ENCODE data around the gene HSD17B1.
"Not testable (repeated sequence)": the region's sequence is repeated elsewhere in the genome, so short reads cannot be mapped to it uniquely, and the experiment has no call there.

Gene HSD17B1

DNA sequence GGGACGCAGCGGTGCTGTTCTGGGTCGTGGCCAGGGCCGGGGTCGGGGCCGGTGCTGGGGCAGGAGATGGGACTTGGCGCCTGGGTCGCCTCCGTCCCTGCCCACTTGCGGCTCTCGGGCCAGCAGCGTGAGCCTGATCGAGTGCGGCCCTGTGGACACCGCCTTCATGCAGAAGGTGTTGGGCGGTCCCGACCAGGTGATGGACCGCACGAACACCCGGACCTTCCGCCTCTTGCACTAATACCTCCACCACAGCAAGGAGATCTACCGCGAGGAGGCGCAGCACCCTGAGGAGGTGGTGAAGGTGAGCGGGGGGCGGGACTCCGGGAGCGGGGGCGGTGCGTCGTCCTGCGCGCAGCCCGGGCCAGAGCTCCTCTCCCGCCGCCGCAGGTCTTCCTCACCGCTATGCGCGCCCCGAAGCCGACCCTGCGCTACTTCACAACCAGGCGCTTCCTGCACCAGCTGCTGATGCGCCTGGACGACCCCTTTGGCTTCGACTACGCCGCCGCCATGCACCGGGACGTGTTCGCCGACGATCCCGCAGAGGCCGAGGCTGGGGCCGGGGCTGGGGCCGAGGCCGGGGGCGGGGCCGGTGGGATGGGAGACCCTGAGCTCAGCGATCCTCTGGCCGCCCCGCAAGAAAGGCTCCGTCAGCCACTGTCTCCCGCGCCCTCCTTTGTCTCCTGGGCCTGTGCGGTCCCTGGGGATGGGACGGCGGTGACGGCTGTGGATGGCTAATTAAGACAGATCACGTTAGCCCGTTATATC is 4.5 kb upstream of the HSD17B1 start:
- DNase-seq, result no peak

DNA sequence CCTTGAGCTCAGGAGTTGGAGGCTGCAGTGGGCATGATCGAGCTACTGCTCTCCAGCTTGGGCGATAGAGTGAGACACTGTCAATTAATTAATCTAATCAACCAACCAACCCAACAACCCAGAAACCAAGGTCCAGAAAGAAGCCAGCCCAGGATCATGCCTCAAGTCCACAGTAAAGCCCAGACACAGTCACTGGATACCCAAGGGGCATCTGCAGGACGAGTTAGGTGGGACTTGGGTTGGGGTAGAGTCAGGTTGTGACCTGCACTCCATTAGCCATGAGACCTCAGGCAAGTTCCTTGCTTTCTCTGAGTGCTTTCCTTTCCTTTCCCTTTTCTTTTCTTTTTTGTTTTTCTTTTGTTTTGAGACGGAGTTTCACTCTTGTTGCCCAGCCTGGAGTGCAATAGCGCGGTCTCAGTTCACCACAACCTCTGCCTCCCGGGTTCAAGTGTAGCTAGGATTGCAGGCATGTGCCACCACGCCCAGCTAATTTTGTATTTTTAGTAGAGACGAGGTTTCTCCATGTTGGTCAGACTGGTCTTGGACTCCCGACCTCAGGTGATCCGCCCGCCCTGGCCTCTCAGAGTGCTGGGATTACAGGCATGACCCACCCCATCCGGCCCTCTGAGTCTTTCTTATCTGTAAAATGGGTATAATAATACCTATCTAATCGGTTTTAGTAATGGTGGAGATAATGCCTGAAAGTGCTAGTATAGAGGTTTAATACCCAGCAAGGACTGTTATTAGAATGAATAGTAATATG is 3.5 kb upstream of the HSD17B1 start:
- DNase-seq, result no peak

GRCh38 chr17:42553161-42553818 is 567 bp downstream of the HSD17B1 start:
- no peak for DNase-seq

DNA sequence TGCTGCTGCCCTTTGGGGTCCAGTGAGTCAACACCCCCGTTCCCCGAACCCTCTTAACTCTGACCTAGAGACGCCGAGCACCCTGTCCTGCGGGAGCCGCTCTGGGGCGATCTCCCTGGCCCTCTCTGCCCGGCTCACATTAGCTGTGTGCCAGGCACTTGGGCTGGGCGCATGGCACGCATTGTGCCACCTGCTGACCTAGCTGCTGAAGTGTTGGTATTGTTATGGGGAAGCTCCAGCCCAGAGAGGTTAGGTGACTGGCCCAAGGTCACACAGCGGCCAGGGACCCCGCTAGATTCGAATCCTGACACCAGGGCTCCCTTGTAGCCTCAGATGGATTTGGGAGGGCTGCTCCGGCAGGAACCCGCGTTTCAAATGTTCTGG is 1.1 kb downstream of the HSD17B1 start:
- no peak for DNase-seq

GRCh38 chr17:42554250-42555121 is 1.8 kb downstream of the HSD17B1 start:
- DNase-seq, result no peak

GRCh38 chr17:42555122-42555622 is 2.4 kb downstream of the HSD17B1 start:
- DNase-seq, result no peak

- DNase-seq, result not testable (repeated sequence)
Observed at GRCh38 chr17:42555961-42556617, 3.4 kb downstream of the HSD17B1 start.

- DNase-seq, result no peak
Observed at GRCh38 chr17:42559075-42559474, 6.4 kb downstream of the HSD17B1 start.

- DNase-seq, result no peak
Observed at GRCh38 chr17:42560246-42560645, 7.5 kb downstream of the HSD17B1 start.

- peak; percentile 71 for DNase-seq
Observed at GRCh38 chr17:42561897-42562387, 9.2 kb downstream of the HSD17B1 start, which contains the start of gene COASY. TSS of gene COASY (plus strand) at chr17:42562148. CDS start at chr17:42562623, 475 bp downstream.

DNA sequence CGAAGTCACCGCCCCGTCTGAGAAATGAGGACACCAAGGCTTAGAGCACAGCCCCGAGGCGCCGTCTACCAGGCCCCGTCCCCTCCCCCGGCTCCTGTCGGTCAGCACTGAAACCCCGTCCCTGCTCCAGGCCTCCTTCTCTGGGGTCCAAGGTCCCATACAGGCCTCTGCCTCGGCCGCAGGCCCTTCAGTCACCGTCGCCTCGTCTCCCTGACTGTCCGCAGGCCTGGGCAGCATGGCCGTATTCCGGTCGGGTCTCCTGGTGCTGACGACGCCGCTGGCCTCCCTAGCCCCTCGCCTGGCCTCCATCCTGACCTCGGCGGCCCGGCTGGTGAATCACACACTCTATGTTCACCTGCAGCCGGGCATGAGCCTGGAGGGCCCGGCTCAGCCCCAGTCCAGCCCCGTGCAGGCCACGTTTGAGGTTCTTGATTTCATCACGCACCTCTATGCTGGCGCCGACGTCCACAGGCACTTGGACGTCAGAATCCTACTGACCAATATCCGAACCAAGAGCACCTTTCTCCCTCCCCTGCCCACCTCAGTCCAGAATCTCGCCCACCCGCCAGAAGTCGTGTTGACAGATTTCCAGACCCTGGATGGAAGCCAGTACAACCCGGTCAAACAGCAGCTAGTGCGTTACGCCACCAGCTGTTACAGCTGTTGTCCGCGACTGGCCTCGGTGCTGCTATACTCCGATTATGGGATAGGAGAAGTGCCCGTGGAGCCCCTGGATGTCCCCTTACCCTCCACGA is 9.8 kb downstream of the HSD17B1 start:
- DNase-seq, result no peak

DNA sequence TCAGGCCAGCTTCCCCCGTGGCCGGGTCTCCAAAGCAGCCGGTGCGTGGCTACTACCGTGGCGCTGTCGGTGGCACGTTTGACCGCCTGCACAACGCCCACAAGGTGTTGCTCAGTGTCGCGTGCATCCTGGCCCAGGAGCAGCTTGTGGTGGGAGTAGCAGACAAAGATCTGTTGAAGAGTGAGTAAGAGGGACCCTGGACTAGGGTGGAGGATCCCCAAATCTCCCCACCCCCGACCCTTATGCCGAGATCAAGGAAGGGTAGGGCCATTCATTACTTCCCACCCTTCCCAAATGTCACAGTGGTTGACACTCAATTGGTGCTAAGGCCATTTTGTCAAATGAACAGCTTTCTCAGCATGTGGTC is 10.4 kb downstream of the HSD17B1 start:
- DNase-seq, result no peak

- DNase-seq, result no peak
Observed at GRCh38 chr17:42563543-42563942, 10.8 kb downstream of the HSD17B1 start.

- no peak for DNase-seq
Observed at GRCh38 chr17:42563950-42564349, 11.2 kb downstream of the HSD17B1 start.

DNA sequence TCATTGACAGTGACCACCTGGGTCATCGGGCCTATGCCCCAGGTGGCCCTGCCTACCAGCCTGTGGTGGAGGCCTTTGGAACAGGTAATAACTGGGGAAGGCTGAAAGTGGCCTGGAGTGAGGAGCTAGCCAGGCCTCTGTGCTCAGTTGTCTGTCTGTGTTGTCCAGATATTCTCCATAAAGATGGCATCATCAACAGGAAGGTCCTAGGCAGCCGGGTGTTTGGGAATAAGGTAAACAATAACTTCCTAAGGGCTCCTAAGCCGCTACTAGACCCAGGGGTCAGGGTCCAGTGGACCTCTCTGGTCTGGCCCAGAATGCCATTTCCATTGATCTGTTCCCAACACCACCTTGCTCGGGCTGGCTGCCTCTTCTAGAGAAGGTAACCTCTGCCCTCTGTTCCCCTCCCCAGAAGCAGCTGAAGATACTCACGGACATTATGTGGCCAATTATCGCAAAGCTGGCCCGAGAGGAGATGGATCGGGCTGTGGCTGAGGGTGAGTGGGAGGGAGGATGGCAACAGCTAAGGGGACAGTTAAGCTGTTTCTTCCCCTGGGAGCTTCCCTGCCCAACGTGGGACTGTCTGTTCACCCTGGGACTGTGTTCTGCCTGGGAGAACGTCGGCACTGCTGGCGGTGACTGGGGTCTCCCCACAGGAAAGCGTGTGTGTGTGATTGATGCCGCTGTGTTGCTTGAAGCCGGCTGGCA is 12.2 kb downstream of the HSD17B1 start:
- no peak for DNase-seq

- no peak for DNase-seq
Observed at GRCh38 chr17:42565523-42566214, 12.9 kb downstream of the HSD17B1 start.

DNA sequence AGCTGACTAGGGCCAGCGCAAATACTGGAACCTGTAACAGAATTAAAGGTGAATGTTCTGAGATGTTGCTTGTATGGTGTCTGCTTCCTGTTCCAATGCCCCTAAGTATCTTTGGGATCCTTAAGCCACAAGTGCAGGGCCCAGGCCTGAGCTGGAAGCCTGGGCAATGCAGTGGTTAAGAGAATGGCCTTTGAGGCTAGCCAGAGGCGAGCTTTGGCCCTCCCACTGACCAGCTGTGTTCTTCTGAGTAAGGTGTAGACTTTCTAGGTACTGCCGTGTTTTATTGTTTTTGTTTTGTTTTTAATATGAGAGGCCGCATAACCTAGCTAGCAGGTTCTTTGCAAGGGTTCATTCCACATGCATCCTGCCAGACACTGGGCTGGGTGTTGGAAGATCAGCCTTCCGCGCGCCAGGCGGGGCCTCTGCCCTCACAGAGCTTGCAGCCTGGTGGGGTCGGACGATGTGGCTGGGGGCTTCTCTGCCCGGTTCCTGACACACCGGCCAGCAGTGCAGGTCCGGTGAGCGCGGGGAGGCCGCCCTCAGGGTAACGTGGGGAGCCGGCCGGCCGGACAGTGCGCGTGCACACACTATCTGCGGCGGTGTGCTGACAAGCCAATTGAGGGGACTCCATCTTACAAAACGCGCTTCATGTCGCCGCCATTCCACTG is 13.6 kb downstream of the HSD17B1 start:
- DNase-seq, result no peak

DNA sequence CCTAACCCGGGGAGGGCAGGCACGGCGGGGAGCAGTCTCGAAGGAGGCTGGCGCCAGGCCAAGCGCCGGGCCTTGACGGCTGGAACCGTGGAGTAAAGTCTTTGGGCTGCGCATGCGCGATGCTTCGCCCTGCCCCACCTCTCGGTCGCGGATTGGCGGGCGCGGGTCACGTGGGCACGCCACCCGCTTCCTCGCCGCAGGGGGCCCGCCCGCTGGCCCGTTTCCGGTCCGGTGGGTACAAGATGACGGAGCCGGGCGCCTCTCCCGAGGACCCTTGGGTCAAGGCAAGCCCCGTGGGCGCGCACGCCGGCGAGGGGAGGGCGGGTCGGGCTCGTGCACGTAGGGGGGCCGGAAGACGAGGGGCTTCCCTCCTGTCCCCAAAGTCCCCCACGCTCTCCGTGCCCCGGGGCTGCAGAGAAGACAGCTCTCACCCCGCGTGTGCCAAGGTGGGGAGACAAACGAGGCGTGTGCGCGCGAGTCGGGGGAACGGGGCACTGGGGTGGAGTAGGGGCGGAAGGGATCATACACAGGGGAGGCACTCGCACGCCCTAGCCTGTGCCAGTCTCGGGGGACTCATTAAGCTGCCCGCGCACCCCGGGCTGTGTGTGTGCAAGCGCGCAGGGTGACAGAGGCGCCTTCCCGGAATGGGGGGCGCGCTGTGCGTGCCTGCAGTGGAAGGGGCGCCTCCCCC is 14.3 kb downstream of the HSD17B1 start, which contains the start of gene MLX:
Gene MLX, plus strand, starts transcription at position 218 of the 691 bp plus-strand sequence. Its CDS starts 25 bp downstream, at position 243.
- DNase-seq, result no peak
